GM19452 (cell line): Measurements from ENCODE around the gene LIPF.
"Not testable (repeated sequence)": the region's sequence is repeated elsewhere in the genome, so short reads cannot be mapped to it uniquely, and the experiment has no call there.

ENCODE experiments used
- ATAC-seq: cut with Tn5 transposase; IDR thresholded peaks from one replicate; pipeline ENCODE4 v1.9.1; 2021; ENCODE audit not compliant: unreplicated experiment

LIPF gene

DNA sequence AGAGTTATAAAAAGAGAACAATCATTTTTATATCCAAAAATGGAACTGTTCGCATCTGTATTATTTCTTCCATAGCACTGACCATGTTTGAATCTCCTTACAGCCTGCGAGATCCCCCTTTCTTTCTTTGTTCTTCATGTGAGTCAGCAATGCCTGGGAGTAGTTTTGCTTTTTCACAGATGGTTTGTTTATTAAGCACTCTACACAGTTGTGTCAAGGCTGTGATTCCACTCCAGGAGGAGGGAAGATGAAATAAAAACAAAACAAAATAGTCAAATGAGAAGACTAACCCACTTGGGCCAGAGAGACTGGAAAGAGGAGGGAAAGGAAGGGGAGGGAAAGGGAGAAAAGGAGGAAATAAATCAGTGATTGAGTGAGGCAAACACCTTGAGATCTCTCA, 7.8 kb downstream of the LIPF start:
- ATAC-seq, result no peak

DNA sequence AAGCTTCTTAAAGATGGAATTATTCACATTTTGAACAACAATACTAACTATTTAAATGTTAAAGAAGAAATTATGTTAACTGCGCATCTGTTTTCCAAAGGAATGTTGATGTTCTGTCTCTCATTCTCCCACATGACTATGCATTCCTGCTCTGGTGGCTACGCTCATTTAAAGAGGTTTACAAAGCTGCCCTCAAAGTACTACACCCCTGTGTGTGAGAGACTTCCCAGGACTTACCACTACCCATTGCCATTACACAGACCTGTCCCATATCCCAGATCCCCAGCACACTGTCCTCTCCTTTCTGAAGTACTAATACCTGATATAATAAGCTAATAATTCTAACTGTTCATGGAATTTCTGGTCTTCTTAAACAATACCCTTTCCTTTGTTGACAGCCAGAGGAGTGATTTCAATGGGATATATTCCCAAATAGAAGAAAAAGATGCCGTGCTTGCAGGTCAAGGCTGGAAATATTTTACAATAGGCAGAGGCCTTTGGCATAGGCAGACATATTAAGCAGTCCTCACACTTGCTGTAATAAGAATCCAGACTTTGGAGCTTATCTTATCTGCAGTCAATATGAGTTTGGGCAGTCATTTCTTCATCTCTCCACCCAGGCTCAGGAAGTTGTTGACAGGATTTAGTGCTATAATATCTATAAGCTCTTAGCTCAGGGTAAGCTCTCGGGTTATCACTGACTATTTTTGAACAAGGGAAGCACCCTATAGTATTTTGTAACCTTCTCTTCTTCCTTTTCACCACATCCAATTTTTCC, 12.2 kb downstream of the LIPF start:
- no peak for ATAC-seq

DNA sequence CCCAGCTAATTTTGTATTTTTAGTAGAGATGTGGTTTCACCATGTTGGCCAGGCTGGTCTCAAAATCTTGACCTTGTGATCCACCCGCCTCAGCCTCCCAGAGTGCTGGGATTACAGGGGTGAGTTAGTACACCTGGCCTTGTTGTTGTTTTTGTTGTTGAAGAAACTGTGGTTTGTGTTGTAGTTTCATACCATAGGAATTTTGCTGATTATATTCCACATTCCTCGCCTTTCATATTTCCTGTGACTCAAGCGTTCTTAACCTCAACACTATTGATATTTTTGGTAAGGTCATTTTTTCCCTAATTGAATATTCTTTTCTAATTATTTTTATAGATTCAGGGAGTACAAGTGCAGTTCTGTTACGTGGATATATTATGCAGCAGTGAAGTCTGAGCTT, 16.7 kb downstream of the LIPF start:
- ATAC-seq, result no peak

DNA sequence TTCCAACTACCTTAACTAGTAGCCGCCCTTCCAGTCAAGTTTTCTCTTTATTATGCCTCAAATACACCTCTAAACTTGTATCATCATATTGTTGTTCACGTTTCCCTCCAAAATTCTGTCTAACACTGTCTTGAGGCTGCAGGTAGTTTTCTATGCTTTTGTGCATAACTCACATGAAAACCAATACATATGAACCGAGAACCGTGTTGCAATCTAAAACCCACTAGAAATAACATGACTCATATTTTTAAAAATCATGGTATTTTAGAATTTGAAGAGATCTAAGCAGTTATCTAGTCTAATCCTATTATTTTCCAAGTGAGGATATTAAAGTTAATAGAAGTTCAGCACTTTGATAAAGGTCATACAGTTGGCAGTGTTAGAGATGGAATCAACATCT, 18.2 kb downstream of the LIPF start:
- ATAC-seq, result no peak

DNA sequence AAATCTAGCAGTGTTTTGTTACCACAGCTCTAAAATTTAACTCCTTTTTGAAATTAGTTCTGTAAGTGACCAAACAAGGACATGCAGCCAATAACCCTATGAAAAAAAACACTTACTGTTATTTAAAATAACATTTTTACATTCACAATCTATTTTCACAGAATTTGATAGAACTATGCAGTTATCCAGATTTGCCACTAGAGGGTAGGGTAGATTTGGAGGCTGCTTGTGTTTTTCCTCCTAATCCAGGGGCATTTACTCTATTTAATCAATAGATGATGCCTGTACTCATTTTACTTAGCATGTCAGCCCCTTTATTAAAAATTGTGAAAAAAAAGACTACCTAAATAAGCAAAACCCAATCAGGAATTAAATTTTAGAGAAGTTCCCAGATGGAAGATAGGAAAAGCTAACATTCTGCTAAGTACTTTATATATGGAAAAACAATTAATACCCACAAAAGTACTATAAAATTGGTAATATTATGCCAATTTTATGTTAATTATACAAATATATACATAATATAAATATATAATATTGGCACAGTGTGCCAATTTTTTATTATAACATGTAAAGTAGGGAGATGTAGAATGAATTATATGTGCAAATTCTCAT, 23.7 kb downstream of the LIPF start:
- ATAC-seq, result no peak

DNA sequence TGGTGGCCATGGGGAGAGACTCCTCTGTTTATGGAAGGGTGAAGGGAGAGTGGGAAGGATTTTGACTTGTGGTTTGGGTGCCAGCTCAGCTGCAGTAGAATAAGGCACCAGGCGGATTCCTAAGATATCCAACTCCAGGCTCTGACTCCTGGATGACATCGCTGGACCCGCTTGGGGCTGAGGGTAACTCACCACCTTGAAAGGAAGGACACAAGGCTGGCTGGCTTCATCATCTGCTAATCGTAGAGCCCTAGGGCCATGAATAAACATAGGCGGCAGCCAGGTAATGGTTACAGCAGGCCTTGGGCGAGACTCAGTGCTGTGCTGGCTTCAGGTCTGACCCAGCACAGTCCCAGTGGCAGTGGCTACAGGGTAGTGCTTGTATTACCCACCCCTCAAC, 25.1 kb downstream of the LIPF start:
- no peak for ATAC-seq

DNA sequence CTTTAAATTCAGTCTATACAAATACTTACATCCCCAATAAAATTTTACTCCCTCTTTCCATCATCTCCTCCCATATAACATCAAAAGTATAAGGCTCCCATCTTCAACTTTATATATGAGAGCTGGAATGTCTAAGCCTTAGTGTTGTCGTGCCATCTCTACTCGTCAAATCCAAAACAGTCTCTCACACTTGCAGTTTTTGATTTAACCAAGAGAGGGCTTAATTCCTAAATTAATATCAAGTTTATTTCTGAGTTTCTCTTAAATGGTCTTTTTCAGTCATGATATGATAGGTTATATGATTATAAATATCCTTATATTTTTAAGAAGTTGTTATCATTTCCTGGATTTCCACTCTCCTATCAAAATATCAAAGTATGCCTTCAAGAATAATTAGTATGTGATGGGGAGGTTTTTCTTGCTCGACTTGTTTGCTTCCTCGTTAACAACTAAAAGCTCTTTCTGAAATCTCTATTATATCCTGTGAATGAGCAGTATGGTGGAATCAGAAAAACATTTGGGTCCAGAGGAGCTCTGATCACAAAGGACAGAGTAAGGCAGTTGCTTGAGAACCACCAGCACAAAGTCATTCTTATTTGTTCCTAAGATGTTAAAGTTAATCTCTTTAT, 29.3 kb downstream of the LIPF start:
- no peak for ATAC-seq

DNA sequence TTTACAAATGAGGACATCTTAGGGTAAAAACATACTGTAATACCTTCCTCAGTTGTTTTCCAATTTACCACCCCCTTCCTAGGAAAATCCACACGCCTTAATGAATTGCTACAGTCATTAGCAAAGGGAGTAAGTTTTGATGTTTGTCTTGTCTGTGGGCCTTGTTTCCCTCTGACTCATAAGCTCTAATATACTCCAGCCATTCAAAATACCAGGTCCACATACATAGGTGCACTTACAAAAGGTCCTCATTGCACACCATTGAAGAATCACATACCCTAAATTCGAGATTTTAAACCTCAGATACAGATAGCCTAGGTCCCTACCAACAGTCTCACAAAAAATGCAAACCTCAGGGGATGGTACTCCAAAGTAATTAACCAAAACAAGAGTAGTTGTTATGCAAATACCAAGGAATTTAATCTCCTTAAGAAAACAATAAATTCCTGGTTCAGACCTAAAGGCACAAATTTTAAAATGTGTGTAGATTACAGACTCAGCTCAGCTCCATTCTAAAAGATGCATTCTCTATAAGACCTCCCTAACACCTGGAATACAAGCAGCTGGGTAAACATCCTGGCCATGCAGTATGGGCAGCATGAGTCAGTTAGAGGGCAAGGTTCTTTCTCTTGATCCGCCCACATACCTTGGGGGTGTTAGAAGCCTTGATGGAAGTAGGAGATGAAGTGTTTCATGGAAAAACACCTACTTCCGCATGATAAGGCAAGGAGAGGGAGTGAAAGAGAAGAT, 38.8 kb downstream of the LIPF start:
- ATAC-seq, result no peak

DNA sequence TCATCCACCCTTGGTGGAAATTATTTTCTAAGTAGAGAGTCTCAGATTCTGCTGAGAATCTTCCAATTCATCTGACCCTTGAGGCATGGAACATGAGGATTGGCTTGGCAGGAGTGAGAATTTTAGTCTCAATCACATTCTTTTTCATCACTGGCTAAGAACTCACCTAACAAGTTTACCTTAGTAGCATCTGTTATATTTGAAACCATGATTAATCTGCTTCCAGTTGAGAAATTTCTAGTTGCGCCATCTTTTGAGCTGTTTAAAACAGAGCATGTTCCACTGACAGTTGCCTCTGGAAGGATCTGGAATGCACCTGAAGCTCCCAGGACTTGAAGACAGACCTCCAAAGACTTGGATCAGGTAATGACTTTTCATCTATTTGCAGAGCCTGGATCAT, 41.7 kb downstream of the LIPF start, which contains the start of gene LIPK:
Gene LIPK, plus strand, starts transcription at position 292 of the 400 bp plus-strand sequence. CDS start 18,295 bp downstream, outside the sequence.
- ATAC-seq, result no peak

DNA sequence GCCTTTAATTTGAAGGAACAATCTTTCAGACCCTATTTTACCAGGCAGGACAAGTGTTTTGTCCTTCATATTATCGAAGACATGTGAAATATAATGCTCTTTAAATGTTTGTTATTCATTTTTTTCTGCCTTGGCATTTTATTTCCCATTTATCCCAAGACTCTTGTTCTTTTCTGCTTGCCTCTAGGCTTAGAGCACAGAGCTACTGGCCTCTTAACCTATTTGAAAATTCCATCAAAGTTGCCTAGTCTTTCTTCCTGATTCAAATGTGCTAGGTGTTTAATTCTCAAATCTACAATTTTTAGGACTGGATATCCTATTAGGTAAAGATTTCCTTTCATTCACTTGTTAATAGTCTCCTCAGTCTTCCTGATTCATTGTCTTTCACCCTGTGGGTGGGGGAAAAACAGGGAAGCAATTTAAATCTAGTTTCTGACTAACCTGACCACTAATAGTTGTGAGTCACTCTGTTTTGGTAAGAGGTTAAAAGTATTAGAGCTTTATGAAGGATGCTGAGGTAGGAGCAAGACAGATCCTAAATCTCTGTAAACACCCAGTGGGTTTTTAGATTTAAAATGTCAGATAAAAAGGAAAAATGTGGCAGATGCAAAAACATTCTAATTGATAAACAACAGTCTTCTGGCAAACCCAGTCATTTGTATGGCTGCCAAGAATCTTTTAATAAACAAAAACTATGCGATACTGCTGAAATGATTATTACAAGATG, 43.4 kb downstream of the LIPF start:
- no peak for ATAC-seq

DNA sequence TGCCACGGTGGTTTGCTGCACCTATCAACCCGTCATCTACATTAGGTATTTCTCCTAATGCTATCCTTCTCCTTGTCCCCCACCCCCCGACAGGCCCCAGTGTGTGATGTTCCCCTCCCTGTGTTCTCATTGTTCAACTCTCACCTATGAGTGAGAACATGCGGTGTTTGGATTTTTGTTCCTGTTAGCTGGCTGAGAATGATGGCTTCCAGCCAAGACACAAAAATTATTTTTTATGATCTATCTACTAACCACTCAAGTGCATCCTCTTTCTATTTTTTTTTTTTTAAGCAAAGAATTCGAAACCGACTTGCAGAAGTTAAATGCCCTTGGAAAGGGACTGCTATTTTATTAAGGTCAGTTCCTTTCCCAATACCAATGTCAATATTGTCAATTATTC, 45.1 kb downstream of the LIPF start:
- ATAC-seq, result not testable (repeated sequence)

DNA sequence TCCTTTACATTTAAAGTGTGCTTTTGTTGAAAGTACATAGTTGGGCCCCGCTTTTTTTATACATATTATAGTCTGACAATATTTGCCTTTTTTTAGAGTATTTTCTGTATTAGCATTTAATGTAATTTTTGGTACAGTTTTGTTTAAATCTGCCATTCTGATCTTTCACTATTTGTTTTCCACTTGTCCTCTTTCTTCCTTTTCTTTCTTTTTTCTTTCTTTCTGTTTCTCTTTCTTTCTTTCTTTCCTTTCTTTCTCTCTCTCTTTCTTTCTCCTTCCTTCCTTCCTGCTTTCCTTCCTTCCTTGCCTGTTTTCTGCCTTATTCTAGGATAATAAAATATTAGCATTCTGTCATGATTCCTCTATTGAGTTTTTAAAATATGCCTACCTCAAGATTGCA, 51.3 kb downstream of the LIPF start:
- ATAC-seq, result no peak

DNA sequence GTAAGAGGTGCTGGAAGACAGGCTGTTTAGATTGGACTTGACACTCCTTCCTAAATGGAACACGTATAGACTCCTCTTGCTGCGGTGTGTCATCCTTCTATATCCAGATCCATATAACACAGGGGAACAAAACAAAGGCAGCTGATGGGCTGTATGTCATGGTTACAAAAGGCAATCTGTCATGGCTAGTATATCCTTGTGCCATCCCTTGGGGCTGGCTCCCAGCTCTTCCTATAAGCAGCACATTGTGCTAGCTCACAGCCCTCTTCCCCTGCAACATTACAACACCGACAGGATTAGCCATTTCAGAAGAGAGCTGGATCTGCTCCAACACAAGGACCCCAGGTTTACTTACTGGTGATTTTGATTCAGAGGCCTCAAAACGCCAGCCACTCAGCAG, 57.1 kb downstream of the LIPF start:
- no peak for ATAC-seq

DNA sequence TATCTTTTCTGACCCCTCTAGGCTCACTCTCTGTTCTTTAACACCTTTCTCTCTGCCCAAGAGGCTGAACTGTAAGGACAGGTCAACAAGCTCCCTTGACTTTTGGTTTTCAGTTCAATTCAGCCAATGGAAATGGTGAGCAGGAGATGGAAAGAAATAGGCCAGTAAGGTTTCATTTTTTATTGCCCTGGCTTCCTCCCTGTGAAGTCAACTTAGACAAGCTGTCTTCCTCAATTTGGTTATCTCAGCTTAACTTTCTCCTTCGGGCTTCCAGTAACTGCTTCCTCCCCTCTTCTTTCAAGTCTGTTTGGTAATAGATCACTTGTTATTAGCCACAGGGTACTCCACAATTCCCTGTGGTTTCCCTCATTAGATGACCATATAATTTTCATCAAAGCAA, 61.6 kb downstream of the LIPF start:
- ATAC-seq, result no peak

DNA sequence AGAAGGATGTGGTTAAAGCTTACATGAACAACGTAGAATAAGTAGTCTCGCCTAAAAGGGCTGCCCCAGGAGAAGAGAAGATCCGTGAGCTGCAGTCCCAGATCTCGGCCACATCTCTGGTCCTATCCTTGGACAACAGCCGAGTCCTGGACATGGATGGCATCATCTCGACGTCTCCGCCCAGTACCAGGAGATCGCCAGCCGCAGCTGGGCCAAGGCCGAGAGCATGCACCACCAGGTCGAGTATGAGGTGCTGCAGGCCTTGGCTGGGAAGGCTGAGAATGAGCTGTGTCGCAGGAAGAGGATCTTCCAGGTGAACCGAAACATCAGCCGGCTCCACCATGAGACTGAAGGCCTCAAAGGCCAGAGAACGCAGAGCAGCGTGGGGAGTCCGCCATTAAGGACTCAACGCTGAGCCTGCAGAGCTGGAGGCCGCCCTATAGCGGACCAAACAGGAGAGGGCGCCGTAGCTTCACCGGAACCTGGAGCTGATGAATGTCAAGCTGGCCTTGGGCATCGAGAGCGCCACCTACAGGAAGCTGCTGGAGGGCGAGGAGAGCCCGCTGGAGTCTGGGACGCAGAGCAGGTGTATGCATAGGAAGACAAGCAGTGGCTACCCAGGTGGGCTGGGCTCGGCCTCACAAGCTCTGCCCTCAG, 64.0 kb downstream of the LIPF start:
- no peak for ATAC-seq
